NAMALWA (cell line): Measurements from ENCODE around the gene TEF.
"Not testable (repeated sequence)": the region's sequence is repeated elsewhere in the genome, so short reads cannot be mapped to it uniquely, and the experiment has no call there.

Experiments
- DNase-seq: peaks from one replicate; pipeline ENCODE4 v3.0.0-alpha.2; 2015; ENCODE audit warnings: low spot score

The TEF gene

DNA sequence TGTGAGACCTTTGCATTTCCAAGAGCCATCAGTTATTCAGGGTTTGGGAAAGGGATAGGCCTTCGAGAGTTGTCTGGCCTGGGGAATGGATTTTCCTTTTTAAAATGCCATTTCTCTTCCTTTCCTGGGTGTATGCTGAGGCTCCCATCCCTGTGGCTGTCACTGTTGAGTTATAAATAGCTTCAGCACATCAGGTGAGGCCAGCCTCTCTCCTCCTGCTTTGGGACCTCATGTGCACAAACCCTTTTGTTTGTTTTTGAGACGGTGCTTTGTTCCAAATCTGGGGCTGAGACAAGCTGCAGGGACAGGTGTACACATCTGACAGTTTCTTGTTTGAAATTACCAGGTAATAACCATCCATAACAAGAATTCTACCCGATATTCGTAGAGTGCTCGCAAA is 1.3 kb downstream of the TEF start:
- DNase-seq = no peak

DNA sequence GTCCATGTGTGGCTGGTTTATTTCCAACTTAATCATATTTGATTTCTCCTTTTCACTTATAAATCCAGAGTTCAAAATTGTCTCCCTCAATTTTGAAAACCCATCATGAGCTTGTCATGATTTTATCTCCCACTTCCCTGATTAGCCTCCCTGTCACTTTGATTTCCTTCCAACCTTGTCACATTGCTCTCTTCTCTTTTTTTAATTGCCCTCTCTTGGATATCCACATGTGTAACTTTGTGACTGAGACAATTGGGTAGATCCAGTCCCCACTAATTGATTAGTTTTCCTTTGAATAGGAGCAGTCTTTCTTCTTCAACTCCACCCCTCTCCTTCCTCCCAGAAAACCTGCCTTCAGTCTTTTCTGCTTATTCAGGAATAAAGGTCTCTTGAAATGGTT is 2.4 kb downstream of the TEF start:
- no peak for DNase-seq

DNA sequence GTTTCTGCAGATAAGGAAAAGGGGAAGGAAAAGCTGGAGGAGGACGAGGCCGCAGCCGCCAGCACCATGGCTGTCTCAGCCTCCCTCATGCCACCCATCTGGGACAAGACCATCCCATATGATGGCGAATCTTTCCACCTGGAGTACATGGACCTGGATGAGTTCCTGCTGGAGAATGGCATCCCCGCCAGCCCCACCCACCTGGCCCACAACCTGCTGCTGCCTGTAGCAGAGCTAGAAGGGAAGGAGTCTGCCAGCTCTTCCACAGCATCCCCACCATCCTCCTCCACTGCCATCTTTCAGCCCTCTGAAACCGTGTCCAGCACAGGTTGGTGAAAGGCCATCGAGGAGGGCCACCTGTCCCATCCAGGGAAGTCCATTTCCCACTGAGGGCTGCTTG is 5.6 kb downstream of the TEF start:
- DNase-seq = no peak

DNA sequence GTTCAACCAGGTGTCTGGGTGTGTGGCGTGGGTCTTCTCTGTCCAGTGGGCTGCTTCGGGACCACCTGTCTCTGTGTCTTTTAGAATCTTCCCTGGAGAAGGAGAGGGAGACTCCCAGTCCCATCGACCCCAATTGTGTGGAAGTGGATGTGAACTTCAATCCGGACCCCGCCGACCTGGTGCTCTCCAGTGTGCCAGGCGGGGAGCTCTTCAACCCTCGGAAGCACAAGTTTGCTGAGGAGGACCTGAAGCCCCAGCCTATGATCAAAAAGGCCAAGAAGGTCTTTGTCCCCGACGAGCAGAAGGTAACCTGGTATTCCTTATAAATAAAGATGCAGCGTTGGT is 12.2 kb downstream of the TEF start:
- DNase-seq = no peak

DNA sequence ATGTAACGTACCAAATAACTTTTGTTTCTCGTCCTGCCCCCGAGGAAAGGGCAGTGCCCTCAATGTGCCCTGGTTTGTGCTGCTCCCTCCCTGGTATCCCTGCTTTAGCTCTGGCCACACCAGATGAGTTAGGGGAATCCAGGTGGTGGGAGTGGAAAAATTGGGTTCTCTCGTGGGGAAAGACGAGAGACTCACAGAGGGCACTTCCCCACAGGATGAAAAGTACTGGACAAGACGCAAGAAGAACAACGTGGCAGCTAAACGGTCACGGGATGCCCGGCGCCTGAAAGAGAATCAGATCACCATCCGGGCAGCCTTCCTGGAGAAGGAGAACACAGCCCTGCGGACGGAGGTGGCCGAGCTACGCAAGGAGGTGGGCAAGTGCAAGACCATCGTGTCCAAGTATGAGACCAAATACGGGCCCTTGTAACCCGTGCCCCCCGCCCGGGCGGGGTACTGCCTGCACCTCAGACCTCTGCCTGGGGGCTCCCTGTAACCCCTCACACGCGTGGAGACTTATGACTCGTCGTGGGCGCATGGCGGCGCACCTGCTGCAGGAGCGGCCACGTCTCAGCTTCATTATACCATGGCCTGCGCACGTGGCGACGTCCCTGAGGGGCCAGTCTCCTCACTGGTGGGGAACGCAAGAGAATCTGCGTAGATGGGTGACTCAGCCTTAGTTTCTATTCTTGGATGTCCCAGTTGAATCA is 13.9 kb downstream of the TEF start:
- DNase-seq = no peak

DNA sequence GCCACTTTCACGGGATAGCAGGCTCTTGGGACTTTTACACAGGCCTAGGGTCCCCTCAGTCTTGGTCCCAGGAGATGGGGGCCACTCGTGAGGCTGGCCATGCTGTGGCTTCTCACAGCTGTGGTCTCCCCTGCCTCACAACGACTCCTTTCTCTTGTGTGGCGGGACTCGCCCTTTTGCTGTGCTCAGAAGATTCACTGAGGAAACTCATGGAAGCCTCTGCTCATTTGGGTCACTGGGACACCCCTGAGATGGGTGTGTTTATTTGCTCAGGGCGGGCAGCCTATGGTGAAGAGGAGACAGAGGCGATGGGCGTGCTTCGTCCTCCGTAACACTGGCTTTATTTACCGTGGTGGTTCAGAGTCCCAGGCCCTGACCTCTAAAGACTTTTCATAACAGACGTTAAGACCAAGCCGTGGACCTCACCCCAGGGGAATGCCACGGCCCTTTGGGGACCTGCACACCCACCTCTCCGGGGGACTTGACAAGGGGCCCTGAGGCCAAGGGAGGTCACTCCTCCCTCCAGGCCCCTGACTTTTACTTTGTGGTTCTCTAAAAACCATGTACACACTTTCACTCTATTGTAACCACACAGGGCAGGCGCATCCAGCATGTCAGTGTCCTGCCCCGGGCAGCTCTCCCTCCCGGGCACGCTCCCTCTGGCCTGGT is 15.5 kb downstream of the TEF start:
- no peak for DNase-seq

DNA sequence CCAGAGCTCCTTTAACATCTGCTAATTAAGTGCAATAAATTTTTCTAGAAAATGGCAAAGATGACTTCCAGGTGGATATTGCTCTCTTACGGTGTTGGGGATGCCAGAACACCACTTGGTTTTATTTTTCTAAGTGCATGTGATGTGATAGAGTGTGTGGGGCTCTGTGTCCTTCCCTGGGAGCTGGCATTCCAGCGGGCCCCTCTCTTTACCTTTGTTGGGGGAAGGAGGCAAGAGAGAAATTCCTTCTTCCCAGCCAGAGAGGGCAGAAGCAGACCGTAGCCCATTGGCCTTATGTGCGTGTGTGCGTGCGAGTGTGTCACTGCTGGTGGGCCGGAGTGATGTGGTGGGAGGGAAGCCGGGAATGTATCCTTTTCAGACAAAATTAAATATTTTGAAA is 17.2 kb downstream of the TEF start:
- no peak for DNase-seq

DNA sequence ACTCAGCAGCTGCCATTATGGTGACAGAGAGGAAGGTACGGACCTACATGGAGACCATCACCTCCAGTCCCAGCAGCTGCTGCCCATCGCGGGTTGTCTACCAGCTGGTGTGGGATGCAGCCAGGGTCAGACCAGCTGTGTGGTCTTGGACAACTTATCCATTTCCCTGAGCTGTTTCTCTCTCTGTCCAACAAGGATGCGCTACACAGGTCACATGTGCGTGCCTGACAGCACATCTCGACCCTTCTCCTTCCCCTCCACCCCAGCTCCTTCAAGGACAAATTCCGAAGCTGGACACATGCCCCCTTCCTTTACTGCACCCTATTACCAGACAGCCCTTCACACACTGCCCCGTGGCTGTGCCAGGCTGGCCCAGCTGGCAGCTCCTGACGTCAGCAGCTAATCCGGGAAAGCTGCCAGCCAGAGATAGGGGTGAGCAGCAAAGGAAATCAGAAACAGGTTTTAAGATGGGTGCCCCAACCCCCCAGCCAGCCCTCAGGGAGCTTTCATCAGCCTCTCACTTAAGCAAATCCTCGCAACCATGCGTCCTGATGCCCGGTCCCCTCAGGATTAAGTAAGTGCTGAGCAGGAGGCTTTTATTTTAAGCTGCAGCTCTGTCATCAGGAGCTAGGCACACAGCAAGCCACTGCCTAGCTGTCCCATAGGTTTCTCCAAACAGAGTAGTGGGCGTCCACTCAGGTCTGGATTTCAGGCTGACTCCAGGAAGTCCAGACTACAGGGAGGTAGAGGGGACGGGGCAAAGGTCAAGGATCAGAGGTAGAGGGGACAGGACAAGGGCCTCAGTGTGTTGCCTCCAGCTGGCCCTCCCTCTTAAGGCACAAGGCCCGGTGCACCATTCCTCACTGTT is 20.3 kb downstream of the TEF start:
- no peak for DNase-seq

DNA sequence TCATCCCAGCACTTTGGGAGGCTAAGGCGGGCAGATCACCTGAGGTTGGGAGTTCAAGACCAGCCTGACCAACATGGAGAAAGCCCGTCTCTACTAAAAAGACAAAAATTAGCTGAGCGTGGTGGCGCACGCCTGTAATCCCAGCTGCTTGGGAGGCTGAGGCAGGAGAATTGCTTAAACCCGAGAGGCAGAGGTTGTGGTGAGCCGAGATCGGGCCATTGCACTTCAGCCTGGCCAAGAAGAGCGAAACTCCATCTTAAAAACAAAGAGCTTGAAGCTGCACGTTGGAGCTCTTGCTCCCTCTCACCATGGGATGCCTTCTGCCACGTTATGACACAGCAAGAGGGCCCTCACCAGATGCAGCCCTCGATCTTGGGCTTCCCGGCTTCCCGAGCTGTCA is 21.1 kb downstream of the TEF start:
- not testable (repeated sequence) for DNase-seq

DNA sequence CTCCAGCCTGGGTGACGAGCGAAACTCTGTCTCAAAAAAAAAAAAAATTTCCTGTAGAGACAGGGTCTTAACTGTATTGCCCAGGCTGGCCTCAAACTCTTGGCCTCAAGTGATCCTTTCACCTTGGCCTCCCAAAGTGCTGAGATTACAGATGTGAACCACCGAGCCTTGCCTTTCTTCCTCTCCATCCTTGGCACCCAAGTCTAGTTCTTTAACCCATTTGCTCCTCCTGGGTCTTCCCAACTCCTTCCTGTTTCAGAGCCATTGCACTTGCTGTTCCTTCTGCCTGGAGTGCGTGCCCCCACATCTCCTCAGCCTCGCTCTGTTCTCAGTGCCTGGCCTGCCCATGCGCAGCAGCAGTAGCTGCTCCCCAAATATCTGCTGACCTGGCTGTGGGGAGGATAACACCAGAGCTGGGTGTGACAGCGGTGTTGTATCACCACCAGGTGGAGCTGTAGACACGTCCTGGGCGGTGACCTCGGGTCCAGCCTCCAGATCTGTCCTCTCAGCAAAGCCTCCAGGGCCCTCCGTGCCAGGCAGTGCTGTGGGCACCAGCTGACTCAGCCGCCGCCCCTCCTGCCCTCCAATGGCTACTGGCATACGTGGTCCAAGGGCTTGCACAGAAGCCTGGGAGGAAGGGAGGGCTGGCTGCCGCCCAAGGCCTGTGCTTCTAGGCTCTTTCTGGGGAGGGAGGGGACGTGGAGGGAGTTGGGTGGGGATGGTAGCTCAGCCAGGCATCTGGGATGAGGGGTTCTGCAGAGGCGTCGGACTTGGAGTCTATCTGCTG is 22.0 kb downstream of the TEF start:
- DNase-seq = peak; percentile 92

DNA sequence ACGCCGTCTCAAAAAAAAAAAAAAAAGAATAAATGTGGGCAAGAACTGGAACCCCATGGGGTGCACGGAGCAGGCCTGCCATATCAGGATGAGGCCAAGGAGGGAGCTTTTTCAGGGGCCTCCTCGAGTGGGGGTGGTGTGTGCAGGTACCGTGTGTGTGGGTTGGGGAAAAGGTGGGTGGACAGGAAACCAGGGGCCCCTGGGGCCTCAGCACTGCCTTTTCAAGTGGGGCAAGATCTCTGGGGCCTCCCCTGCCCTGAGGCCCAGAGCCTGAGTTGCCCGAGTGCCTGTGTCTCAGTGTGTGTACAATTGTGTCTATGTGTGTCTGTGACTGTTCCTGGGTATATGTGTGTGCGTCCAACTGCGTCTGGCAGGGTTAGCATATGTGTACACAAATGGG is 23.8 kb downstream of the TEF start:
- DNase-seq = no peak

DNA sequence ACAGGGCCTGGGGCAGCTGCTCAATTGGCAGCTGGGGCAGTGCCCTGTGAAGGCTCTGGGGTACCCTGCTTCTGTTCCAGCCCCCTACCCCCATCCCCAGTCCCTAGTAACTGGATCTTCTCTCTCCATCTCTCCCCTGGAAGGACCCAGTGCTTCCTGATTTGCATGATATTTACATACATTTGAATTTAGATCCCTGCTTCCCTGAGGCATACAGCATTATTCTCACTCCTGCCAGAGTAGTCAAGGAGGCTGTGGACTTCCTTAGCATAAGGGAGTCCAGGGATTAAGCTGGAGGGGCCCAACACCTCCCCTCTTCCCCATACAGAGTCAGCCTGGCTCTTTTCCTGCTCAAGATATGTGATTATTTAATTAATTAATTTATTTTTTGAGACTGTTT is 24.7 kb downstream of the TEF start:
- no peak for DNase-seq

DNA sequence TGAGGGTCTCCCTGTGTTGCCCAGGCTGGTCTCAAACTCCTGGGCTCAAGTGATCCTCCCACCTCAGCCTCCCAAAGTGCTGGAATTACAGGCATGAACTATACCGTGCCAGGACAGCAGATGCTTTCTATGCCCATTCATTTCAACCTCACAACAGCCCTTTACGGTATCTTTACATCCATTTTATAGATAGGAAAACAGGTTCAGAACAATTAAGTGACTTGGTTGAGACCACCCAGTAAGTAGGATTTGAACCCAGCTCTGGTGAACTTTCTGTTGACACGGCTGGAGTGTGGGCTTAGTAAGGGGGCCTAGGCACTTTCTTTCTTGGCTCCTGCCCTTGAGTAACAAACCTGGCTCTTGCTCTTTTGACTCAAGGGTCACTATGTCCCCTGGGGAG is 25.7 kb downstream of the TEF start:
- DNase-seq = no peak

DNA sequence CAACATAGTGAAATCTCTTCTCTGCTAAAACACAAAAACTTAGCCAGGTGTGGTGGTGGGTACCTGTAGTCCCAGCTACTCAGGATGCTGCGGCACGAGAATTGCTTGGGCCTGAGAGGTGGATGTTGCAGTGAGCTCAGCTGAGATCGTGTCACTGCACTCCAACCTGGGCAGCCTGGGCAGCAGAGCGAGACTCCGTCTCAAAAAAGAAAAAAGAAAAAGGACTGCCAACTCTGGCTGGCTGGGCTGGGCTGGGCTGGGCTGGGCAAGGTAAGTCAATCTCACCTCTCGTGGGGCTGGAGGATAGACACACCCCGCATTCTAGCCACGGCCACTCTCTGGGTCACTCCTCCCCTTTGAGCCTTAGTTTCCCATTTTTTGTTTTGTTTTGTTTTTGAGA is 26.9 kb downstream of the TEF start:
- DNase-seq = no peak

DNA sequence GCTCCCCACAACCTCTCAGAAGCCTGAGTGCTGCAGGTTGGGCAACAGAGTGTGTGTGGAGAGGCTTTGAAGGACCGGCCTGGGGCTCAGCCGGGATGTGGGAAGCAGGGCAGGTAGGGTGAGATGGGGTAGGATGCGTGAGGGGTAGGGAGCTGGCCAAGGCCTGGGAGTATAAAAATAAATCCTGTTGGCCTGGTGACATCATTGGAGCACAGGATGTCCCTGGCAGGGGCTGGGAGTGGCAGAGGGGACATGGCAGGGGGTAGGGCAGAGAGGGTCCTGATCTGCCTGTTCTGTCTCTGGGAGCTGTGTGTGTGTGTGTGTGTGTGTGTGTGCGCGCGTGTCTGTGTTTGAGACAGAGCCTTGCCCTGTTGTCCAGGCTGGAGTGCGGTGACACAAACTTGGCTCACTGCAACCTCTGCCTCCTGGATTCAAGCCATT is 28.6 kb downstream of the TEF start:
- DNase-seq = no peak

DNA sequence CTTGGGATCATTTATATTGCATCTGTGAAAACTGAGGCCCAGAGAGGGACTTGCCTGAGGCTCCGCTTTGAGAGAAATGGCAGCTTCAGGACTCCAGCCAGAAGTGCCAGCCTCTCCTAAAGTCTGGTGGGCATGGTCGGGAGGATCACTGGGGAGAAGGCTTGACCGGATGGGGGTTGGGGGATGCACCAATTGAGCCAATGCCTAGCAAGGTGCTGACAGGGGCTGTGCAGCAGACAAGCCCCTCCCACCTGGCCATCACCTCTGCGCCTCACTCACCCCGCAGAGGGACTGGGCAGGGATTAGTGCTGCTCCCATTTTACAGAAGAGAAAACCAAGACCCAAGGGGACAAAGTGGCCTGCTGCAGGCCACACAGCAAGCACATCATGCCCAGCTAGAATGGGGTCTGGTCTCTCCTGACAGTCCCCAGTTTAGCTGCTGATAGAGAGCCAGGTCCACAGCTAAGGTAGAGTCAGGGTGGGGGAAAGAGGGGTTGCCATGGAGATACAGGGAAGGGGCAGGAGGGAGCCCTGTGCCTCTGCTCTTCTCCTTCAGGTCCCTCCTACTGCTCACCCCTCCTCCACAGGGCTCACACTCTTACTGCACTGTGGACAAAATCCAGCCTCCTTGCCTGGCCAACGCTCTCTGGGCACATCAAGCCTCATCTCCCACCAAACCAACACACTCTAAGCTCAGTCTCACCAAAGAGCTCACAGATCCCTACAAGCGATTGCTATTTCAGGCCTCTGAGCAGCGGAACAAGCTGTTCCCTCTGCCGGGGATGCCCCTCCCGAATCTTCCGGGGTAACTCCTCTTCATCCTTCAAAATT is 29.5 kb downstream of the TEF start:
- DNase-seq = no peak

DNA sequence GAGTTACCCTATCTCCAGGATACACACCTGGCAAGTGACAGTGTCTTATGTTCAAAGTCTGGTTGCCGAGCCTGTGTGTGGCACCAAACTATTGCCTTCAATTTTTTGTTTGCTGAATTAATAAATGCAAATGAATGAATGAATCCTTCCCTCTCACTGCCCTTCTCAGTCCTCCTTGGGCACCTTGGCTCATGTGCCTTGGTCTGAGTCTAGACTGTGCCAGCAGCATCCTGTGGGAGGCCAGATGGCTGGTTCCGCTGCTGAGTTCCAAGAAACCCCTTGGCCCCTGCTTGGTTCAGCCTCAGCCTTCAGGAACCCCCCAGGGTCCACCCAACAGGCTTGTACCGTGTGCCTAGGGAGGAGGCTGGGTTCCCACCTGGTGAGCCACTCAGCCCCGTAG is 33.8 kb downstream of the TEF start:
- DNase-seq = no peak

DNA sequence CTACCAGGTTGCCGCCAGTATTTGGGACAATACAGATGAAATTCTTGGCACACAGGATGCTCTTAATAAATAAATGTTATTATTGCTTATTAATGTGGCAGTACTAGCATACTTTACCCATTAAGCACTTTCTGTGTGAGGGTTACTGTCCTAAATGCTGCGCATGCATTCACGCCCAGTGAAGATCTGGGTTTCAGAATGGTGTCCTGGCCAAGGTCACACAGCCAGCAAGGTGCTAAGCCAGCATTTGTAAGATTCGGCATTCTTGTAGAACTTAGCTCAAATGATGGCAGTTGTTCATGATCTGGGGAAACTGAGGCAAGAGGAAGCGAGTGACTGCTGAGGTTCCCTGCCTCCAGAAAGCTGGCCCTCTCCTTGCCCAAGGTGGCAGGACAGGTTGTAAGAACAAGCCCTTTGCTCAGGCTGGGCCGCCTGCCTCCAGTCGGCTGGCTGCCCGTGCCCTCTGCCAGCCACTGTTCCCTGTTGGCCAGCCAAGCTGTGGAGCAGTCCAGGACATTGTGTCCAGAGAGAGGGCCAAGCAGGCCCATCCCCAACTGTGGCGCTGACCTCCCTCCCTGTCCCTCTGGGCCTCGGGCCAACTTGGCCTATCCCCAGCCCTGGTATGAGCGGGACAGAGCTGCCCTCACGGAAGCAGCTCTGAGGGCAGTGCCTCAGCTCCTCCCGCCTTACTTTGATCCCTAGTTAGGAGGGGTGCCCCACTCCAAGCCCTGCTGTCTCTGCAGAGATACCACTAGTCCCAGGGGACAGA is 36.1 kb downstream of the TEF start:
- DNase-seq = no peak

DNA sequence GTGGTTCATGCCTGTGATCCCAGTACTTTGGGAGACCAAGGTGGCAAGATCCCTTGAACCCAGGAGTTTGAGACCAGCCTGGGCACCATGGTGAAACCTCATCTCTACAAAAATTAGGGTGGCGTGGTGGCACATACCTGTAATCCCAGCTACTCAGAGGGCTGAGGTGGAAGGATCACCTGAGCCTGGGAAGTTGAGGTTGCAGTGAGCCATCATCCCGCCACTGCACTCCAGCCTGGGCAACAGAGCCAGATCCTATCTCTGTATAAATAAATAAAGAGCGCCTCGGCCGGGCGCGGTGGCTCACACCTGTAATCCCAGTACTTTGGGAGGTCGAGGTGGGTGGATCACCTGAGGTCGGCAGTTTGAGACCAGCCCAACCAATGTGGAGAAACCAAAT is 37.0 kb downstream of the TEF start:
- DNase-seq = no peak

DNA sequence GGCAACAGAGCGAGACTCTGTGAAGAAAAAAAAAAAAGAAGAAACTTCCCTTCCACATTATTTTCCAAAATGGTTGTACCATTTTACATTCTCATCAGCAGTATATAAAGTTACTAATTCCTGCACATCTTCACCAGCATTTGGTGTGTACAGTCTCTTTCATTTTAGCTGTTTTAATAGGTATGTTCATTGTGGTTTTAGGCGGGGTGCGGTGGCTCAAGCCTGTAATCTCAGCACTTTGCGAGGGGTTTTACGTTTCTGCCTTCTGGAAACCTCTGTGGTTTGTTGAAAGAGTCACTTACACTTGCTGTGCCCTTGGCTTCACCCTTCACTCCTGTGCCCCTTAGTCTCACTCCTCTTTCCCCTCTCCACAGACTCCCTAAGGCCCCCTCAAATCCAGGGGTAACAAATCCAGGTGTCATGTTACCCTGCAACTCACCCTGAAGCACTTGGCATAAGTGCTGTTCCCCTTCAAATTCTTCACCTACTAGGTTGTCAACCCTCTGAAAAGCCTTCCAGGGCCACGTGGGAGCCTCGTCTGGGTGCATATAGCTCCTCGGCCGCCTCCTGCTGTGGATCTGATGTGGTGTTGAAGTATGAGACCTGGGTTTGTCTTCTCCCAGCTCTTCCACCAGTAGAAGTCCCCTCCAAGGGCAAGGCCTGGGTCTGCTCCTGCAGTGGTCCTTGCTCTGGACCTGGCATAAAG is 44.1 kb downstream of the TEF start:
- DNase-seq = no peak
